ENCODE data around the gene SLC5A3.
A peak's percentile ranks its signal among the peaks of the same experiment; 100 is the strongest.

Gene SLC5A3

GRCh38 chr21:34072145-34073031, 990 bp upstream of the SLC5A3 start:
- DNase-seq: no peak

- no peak for DNase-seq
These were observed 438 bp downstream of the SLC5A3 start for GRCh38 chr21:34073749-34074282.

GRCh38 chr21:34074283-34075090, 1.1 kb downstream of the SLC5A3 start:
- DNase-seq: no peak

DNA sequence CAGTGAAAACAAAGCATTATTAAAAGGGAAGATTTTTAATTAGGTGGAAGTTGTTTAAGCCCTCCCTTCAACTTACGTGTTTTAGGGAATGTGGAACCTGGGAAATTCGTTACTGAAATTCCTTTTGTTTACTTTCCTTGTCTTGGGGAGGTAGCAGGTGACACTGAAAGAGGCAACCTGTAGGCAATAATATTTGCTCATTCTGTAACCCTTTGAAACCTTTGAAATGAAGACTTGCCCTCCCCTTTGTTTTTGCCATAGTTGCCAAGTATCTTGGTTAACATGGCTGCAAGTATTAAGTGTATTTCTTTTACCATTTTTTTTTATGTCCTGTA, 1.7 kb downstream of the SLC5A3 start:
- no peak for DNase-seq

DNA sequence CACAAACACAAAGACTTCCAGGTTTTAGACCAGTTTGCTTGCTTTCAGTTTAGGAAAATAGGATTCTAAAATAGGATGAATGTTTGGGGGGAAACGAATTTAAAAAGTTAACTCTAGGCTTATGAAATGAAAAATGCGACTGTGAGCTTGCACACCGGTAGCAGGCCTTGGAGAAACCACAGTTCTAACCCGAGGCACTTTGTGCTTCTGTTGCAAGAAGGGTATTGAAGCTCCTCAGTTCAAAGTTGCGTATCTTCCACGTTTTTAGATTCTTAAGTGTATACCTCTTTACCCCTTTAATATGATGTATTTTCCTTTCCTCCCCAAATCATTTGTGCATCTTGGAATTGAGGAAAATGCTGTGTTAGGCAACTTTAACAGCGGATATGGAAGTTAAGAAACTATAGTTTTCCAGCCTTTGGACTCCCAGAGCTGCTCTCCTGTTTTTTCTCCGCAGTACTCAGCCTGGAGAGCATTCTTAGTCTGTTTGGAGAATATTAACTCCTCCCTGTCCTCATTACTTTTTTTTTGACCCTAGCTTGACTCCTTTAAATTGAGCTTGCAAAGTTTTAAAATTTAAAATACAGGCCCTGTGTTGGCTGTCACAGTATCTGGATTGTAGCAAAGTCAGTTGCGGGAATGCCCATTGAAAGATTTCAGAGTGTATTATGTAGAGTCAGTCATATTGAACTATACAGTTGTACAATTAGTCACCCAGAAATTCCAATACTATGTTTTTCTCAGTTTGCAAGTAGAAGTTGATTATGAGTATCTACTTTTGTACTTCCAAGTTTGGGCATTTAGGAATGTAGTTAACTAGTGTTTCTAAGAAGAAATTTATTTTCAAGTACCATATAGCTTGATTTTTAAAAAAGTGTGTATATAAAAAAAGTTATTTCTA, 2.6 kb downstream of the SLC5A3 start:
- no peak for DNase-seq

DNA sequence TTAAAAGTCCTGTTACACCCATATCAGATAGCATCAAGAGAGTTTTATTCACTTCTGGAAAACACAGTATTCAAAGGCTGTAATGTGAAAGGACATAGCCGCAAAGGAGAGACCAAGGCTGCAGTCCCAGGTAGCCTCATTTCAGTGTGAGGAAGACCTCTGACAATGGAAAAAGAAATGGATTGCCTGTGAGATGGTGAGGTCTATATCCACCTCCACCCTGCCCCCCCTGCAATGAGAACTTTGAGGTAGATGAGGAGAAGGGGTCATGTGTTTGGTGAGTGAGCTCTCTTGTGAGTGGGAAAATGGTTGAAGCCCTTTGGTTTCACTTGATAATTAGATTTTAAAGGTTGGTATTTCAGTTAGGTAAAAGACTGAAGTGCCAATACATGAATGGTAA, 3.5 kb downstream of the SLC5A3 start:
- no peak for DNase-seq

- DNase-seq: no peak
These were observed 4.5 kb downstream of the SLC5A3 start for GRCh38 chr21:34077888-34078287.

DNA sequence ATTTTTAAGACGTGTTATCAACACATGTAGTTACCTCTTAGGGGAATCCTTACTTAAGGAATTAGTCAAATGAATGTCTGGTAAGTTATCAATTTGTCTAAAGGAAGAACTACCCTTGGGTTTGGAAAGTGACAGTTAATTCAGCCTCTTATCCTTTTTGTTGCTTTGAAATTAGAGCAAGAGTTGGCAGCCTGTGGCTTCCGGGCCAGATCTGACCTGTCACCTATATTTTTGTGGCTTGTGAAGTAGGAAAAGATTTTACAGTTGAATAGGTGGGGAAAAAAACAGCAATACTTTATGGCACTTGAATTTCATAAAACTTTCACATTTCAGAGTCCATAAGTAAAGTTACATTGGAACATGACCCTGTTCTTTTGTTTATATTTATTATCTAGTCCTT, 5.5 kb downstream of the SLC5A3 start:
- DNase-seq: peak; percentile 48

DNA sequence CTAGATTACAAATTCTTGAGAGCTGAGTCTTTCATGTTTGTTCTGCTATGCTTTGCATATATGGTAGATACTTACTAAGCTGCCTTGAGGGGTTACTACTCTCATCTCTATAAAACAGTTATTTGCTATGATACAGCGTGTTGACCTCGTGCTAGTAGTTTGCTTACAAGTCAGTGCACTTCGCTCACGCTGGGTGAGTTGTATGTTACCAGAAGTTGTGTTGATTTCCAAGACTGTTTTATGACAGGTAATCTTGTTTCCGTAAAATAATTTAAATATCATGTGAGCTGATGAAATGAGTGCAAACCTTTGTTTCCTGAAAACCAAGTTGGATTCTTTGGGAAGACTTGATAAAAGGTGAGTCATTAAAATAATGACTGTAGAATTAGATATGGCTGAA, 7.3 kb downstream of the SLC5A3 start:
- no peak for DNase-seq

- no peak for DNase-seq
These were observed 9.4 kb downstream of the SLC5A3 start for GRCh38 chr21:34082769-34083168.

GRCh38 chr21:34083357-34083756, 10.0 kb downstream of the SLC5A3 start:
- DNase-seq: no peak

GRCh38 chr21:34085129-34085528, 11.8 kb downstream of the SLC5A3 start:
- DNase-seq: no peak

- no peak for DNase-seq
These were observed 13.5 kb downstream of the SLC5A3 start for GRCh38 chr21:34086887-34087306.

GRCh38 chr21:34088752-34089151, 15.4 kb downstream of the SLC5A3 start:
- DNase-seq: no peak

GRCh38 chr21:34091032-34091431, 17.7 kb downstream of the SLC5A3 start:
- DNase-seq: no peak

GRCh38 chr21:34091607-34092006, 18.2 kb downstream of the SLC5A3 start:
- no peak for DNase-seq

DNA sequence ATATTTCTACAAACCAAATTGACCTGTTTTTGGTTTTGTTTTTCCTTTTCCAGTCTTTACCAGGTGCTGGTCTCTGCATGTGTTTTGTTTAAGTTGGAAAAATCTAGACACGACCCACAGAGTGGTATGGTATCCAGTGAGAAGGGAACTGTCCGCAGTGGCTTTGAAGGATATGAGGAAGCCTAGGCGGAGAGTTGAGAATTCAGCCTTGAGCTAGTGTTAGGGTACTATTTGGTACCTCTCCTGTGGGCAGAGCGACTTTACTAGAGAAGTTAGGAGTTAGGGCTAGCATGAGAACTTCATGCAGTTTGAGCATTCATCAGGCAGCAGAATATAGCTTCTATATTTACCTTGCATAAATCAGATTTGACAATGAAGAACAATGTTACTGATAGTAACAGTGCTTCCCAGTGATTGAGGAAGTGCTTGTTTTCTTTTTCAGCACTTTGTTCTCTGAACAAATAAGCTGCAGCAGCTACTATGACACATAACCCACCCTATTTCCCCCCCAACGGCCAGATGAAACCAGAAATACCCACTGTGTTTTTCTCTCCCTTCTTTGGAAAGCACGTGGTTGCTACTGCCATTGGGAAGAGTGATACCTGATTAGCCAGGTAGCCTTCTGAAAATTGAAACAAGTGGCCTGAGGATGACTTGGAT, 19.0 kb downstream of the SLC5A3 start:
- no peak for DNase-seq

GRCh38 chr21:34093083-34093482, 19.7 kb downstream of the SLC5A3 start:
- DNase-seq: no peak

- no peak for DNase-seq
These were observed 21.6 kb downstream of the SLC5A3 start for GRCh38 chr21:34094949-34095348.

GRCh38 chr21:34097442-34097841, 24.1 kb downstream of the SLC5A3 start:
- DNase-seq: no peak

GRCh38 chr21:34100337-34100736, 27.0 kb downstream of the SLC5A3 start:
- no peak for DNase-seq

- DNase-seq: no peak
These were observed 27.4 kb downstream of the SLC5A3 start for GRCh38 chr21:34100790-34101189.

Data from activated CD4-positive, alpha-beta T cell treated with anti-CD3 and anti-CD28 coated beads, Interleukin-2, amount 50 U/mL, for 16 hours (primary cell).